AG09319 (cell line): ENCODE measurements around the gene SH2D4B.

ENCODE experiments used
- DNase-seq: peaks from one replicate; pipeline ENCODE4 v3.0.0-alpha.2; 2010; ENCODE audit warnings: low read depth; ENCODE audit errors: extremely low read depth
- CTCF ChIP-seq: IDR thresholded peaks from 2 replicates; pipeline ENCODE4 v1.5.1; 2011; ENCODE audit warnings: low read depth, mild to moderate bottlenecking, inconsistent platforms, low read length, moderate library complexity

Gene SH2D4B

GRCh38 chr10:80694930-80695329 lies 157.2 kb downstream of the SH2D4B start:
- no peak for TF ChIP-seq CTCF
- DNase-seq = no peak
